ENCODE data around the gene HNF1A. TPM values are rescaled to one million over a fixed set of nuclear protein-coding genes. Genes with fewer than 3 reads are reported as not detected.
A peak's percentile ranks its signal among the peaks of the same experiment; 100 is the strongest.

HNF1A gene
- total RNA-seq, 5 donors from 2014 or later (not counting 1 experiment from before 2014, with no cell fraction given): not detected

DNA sequence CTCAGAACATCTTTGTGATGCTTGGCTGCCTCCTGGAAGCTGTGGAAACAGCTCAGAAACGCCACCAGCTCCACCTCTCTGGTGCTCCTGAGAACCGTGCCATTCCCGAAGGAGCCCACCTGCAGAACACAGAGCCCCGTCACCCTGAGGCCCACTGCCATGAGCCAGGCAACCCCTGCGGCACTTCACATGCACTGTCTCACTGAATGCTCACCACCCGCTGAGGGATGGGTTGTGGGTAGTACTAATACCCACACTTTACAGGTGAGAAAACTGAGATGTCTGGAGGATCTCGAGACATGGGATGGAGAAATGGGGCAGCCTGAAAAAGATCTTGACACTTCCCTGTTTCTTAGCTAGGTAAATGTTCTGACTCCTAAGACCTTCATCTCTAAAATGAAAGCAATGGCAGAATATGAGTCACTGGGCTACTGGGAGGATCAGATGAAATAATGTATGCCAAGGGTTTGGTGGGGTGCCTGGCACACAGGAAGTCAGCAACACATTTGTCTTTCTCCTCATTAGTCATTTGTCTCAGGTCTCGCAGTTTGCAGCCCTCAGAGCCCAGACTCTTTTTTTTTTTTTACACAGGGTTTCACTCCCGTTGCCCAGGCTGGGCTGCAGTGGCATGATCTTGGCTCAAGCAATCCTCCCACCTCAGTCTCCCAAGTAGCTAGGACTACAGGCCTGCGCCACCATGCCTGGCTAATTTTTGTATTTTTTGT, 55.4 kb downstream of the HNF1A start:
- Mint-ChIP-seq H3K27me3 (no peaks in the 10 kb centered on the region), H3K27ac (peak overlapping the region; percentile 96 to 97), H3K9me3 (no peaks in the 10 kb centered on the region), H3K4me3 (peak overlapping the region; percentile 41 to 70 (median 48)), H3K36me3 (peaks cover 27% of the 10 kb centered on the region), H3K4me1 (peaks cover 45 to 59% (median 58%) of the 10 kb centered on the region in 3 donors)
- POLR2A ChIA-PET: no interaction called here
- CTCF ChIA-PET: interaction anchor here (0.6 to 0.9 kb wide), 5 partner anchors 26 to 1776 kb away, joined by 3 to 6 read pairs (median 4); no protein-coding TSS in a partner anchor
- Histone ChIP-seq H3K9me3 (no peaks in the 10 kb centered on the region), H3K27ac (ENCODE audit: low read length) (peak overlapping the region; percentile 87), H3K27me3 (replicated peaks in 1 of 2; ENCODE audit: control insufficient read depth in 2 of 2, extremely low read depth in 1 of 2, insufficient read depth in 2 of 2, low read length in 1 of 2) (no peaks in the 10 kb centered on the region), H3K4me3 (ENCODE audit: control insufficient read depth in 1 of 2, extremely low read depth in 1 of 2, low read length in 1 of 2) (peak overlapping the region in 1 of 2 donors; percentile 26), H3K4me1 (ENCODE audit: control insufficient read depth in 1 of 2, extremely low read depth in 1 of 2, insufficient read depth in 2 of 2, low read length in 2 of 2) (peaks cover 7 to 62% of the 10 kb centered on the region in 2 experiments), H3K36me3 (ENCODE audit: control insufficient read depth in 2 of 2, extremely low read depth in 1 of 2, insufficient read depth in 1 of 2, low read length in 1 of 2) (peaks cover 0 to 19% of the 10 kb centered on the region in 2 donors)
- ATAC-seq (replicated peaks in 1 of 4) (peak; percentile 79 to 93 (median 90)), DNase-seq (peak in 32 of 35 experiments; percentile 18 to 82 (median 46))
- WGBS (ENCODE audit: insufficient coverage): 44% methylated on average over 4 of the region's 10 CpGs

- Mint-ChIP-seq H3K9me3 (no peaks in the 10 kb centered on the region), H3K36me3 (peaks cover 27% of the 10 kb centered on the region), H3K27ac (peak overlapping the region; percentile 96 to 97), H3K27me3 (no peaks in the 10 kb centered on the region), H3K4me3 (peak overlapping the region; percentile 41 to 70 (median 48)), H3K4me1 (peaks cover 55 to 65% (median 61%) of the 10 kb centered on the region in 3 donors)
- H3K9me3 ChIP-seq: no peaks in the 10 kb centered on the region
- CTCF ChIA-PET: interaction anchor here (0.7 to 1.5 kb wide), 4 partner anchors 25 to 1775 kb away, joined by 3 to 5 read pairs (median 4); no protein-coding TSS in a partner anchor
- POLR2A ChIA-PET: no interaction called here
- peaks cover 7 to 71% of the 10 kb centered on the region in 2 experiments for H3K4me1 ChIP-seq (ENCODE audit: control insufficient read depth in 1 of 2, extremely low read depth in 1 of 2, insufficient read depth in 2 of 2, low read length in 2 of 2)
- ATAC-seq (replicated peaks in 1 of 4) (no peak), DNase-seq (peak in 1 of 35 experiments; percentile 29)
- peak overlapping the region; percentile 87 for H3K27ac ChIP-seq (ENCODE audit: low read length)
- H3K36me3 ChIP-seq (ENCODE audit: control insufficient read depth in 2 of 2, extremely low read depth in 1 of 2, insufficient read depth in 1 of 2, low read length in 1 of 2): peaks cover 0 to 17% of the 10 kb centered on the region in 2 donors
- WGBS (ENCODE audit: insufficient coverage): 100% methylated on average over 3 of the region's 9 CpGs
- H3K4me3 ChIP-seq (ENCODE audit: control insufficient read depth in 1 of 2, extremely low read depth in 1 of 2, low read length in 1 of 2): no peak overlapping the region
- no peaks in the 10 kb centered on the region for H3K27me3 ChIP-seq (replicated peaks in 1 of 2; ENCODE audit: control insufficient read depth in 2 of 2, extremely low read depth in 1 of 2, insufficient read depth in 2 of 2, low read length in 1 of 2)
These were observed 56.4 kb downstream of the HNF1A start for GRCh38 chr12:121034616-121035305.

DNA sequence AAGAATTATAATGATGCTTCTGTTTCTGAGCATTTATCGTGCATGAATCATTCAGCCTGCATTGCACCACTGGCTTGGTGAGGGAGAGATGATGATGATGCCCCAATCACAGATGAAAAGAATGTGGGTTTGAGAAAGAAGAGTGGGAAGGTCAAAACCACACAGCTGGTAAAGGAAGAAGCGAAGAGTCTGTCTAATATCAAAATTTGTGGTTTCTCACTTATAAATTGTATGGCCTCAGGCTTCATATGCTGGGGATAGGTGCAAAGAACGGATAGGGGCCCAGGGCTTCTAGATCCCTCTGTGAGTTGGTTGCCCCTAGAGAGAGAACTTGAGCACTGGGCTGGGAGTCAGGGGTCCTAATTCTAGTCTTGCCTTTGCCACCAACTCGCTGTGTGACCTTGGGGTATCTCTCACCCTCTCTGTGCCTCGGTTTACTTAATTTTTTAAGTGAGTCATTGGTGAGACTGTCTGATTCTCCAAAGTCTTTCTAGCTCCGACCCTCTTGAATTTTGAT, 58.5 kb downstream of the HNF1A start:
- ChIA-PET POLR2A (interaction anchor here in 1 of 2 donors (0.6 kb wide), 1 partner anchor 50 kb away, joined by 4 read pairs; no protein-coding TSS in a partner anchor), CTCF (interaction anchor here in 1 of 2 donors (0.6 kb wide), 2 partner anchors 12 to 735 kb away, joined by 3 to 4 read pairs; partner anchors contain the start of gene SIRT4)
- H3K4me3 ChIP-seq (ENCODE audit: control insufficient read depth in 1 of 2, extremely low read depth in 1 of 2, low read length in 1 of 2): peak overlapping the region in 1 of 2 donors; percentile 8
- no peaks in the 10 kb centered on the region for H3K9me3 ChIP-seq
- H3K27me3 Mint-ChIP-seq: peaks cover 0 to 1% of the 10 kb centered on the region in 2 donors
- H3K27ac ChIP-seq (ENCODE audit: low read length): peak overlapping the region; percentile 45
- ATAC-seq (replicated peaks in 1 of 4): no peak
- peak in 3 of 35 experiments; percentile 1 to 71 (median 21) for DNase-seq
- H3K9me3 Mint-ChIP-seq: no peaks in the 10 kb centered on the region
- peak overlapping the region; percentile 91 to 96 for H3K27ac Mint-ChIP-seq
- H3K36me3 Mint-ChIP-seq: peaks cover 12% of the 10 kb centered on the region
- WGBS (ENCODE audit: insufficient coverage): 18% methylated on average over 3 of the region's 6 CpGs
- H3K36me3 ChIP-seq (ENCODE audit: control insufficient read depth in 2 of 2, extremely low read depth in 1 of 2, insufficient read depth in 1 of 2, low read length in 1 of 2): peaks cover 0 to 11% of the 10 kb centered on the region in 2 donors
- peak overlapping the region; percentile 93 to 98 (median 98) for H3K4me3 Mint-ChIP-seq
- H3K27me3 ChIP-seq (replicated peaks in 1 of 2; ENCODE audit: control insufficient read depth in 2 of 2, extremely low read depth in 1 of 2, insufficient read depth in 2 of 2, low read length in 1 of 2): no peaks in the 10 kb centered on the region
- peaks cover 55 to 67% (median 61%) of the 10 kb centered on the region in 3 donors for H3K4me1 Mint-ChIP-seq
- H3K4me1 ChIP-seq (ENCODE audit: control insufficient read depth in 1 of 2, extremely low read depth in 1 of 2, insufficient read depth in 2 of 2, low read length in 2 of 2): peaks cover 7 to 73% of the 10 kb centered on the region in 2 experiments

- peaks cover 7 to 56% of the 10 kb centered on the region in 2 experiments for H3K4me1 ChIP-seq (ENCODE audit: control insufficient read depth in 1 of 2, extremely low read depth in 1 of 2, insufficient read depth in 2 of 2, low read length in 2 of 2)
- H3K4me3 ChIP-seq (ENCODE audit: control insufficient read depth in 1 of 2, extremely low read depth in 1 of 2, low read length in 1 of 2): peak within 1 kb of the TSS; percentile 83 to 90
- H3K27me3 ChIP-seq (replicated peaks in 1 of 2; ENCODE audit: control insufficient read depth in 2 of 2, extremely low read depth in 1 of 2, insufficient read depth in 2 of 2, low read length in 1 of 2): peaks cover 0 to 6% of the 10 kb centered on the region in 2 experiments
- H3K36me3 ChIP-seq (ENCODE audit: control insufficient read depth in 2 of 2, extremely low read depth in 1 of 2, insufficient read depth in 1 of 2, low read length in 1 of 2): no peaks in the 10 kb centered on the region
- peak within 1 kb of the TSS; percentile 94 to 96 for H3K27ac Mint-ChIP-seq
- DNase-seq (peak; percentile 23 to 77 (median 54)), ATAC-seq (replicated peaks in 1 of 4) (peak; percentile 66 to 78 (median 68))
- ChIA-PET CTCF (interaction anchor here in 1 of 2 donors (0.6 to 1.5 kb wide), 2 partner anchors 21 to 23 kb away, joined by 3 to 6 read pairs; no protein-coding TSS in a partner anchor), POLR2A (interaction anchor here in 1 of 2 donors (0.5 to 0.6 kb wide), 2 partner anchors 27 to 203 kb away, joined by 3 to 7 read pairs; no protein-coding TSS in a partner anchor)
- H3K9me3 Mint-ChIP-seq: no peaks in the 10 kb centered on the region
- peak within 1 kb of the TSS; percentile 93 to 98 (median 98) for H3K4me3 Mint-ChIP-seq
- 11% methylated on average over 9 of the region's 13 CpGs for WGBS (ENCODE audit: insufficient coverage)
- H3K27ac ChIP-seq (ENCODE audit: low read length): peak within 1 kb of the TSS; percentile 87
- no peaks in the 10 kb centered on the region for H3K9me3 ChIP-seq
- peaks cover 0 to 2% of the 10 kb centered on the region in 2 donors for H3K27me3 Mint-ChIP-seq
- peaks cover 44 to 51% (median 45%) of the 10 kb centered on the region in 3 donors for H3K4me1 Mint-ChIP-seq
- H3K36me3 Mint-ChIP-seq: peaks cover 9% of the 10 kb centered on the region
These were observed 60.7 kb downstream of the HNF1A start, which contains the start of gene OASL for GRCh38 chr12:121038861-121039668. TSS of gene OASL (minus strand) at chr12:121039246. CDS start at chr12:121038971, 275 bp downstream.

DNA sequence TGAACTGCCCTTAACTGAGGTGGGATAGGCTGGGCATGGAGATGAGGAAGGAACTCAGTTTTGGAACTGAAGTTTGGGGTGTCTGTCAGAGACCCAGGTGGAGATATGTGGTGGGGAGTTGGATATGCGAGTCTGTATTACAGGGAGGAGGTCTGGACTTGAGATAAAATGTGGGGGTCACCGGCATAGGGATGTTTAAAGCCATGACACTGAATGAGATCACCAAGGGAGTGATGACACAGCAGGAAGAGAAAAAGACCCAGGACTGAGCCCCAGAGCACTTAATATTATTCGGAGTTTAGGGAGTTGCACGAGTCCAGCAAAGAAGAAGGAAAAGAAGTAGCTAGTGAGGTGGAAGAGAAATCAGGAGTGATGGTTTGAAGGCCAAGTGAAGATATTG, 64.7 kb downstream of the HNF1A start:
- CTCF ChIA-PET: no interaction called here
- Mint-ChIP-seq H3K27ac (no peak overlapping the region), H3K4me1 (peaks cover 10 to 21% (median 20%) of the 10 kb centered on the region in 3 donors), H3K9me3 (no peaks in the 10 kb centered on the region), H3K36me3 (no peaks in the 10 kb centered on the region), H3K4me3 (no peak overlapping the region), H3K27me3 (peaks cover 0 to 2% of the 10 kb centered on the region in 2 donors)
- Histone ChIP-seq H3K36me3 (ENCODE audit: control insufficient read depth in 2 of 2, extremely low read depth in 1 of 2, insufficient read depth in 1 of 2, low read length in 1 of 2) (no peaks in the 10 kb centered on the region), H3K4me1 (ENCODE audit: control insufficient read depth in 1 of 2, extremely low read depth in 1 of 2, insufficient read depth in 2 of 2, low read length in 2 of 2) (peaks cover 6 to 21% of the 10 kb centered on the region in 2 experiments), H3K27ac (ENCODE audit: low read length) (no peak overlapping the region), H3K9me3 (no peaks in the 10 kb centered on the region), H3K27me3 (replicated peaks in 1 of 2; ENCODE audit: control insufficient read depth in 2 of 2, extremely low read depth in 1 of 2, insufficient read depth in 2 of 2, low read length in 1 of 2) (peaks cover 0 to 6% of the 10 kb centered on the region in 2 experiments), H3K4me3 (ENCODE audit: control insufficient read depth in 1 of 2, extremely low read depth in 1 of 2, low read length in 1 of 2) (no peak overlapping the region)
- WGBS (ENCODE audit: insufficient coverage): 88% methylated on average over 4 of the region's 4 CpGs
- DNase-seq: no peak
- ATAC-seq (replicated peaks in 1 of 4): no peak
- POLR2A ChIA-PET: no interaction called here
